Testis (tissue), 2 donors: ENCODE results near the gene CHN2.

Experiments used
- POLR2A ChIP-seq: fragments of 450-650 bp; IDR thresholded peaks from one replicate; pipeline ENCODE4 v1.6.1; 2017; ENCODE audit warnings: antibody characterized with exemption, mild to moderate bottlenecking, moderate library complexity
- TF ChIP-seq, protein P1 (sequence below), 3 experiments: fragments of 450-650 bp in 2 of 3; fragments of 200-600 bp in 1 of 3; sonication (generic) in 1 of 3; IDR thresholded peaks; one replicate each; pipeline ENCODE4 v1.5.1; 2016 to 2019; ENCODE audit warnings: antibody characterized with exemption in 3 of 3, mild to moderate bottlenecking in 2 of 3, moderate library complexity in 1 of 3

DNA sequence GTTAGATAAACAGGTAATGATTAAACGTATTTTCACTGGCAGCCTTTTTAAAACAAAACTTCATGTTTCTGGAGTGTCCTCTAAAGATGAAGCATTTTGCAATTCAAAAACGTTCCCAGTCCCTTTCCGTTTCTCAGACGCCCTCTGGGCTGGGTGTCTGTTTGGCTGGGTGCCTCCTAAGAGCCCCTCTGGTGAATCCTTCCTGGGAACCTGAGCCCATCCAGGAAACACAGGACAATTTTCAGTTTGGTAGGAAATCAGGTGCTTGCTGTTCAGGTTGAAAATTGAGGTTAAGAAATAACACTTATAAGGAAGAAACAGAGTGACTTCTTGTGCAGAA is 76.7 kb downstream of the CHN2 start:
- TF ChIP-seq POLR2A, result no peak
- TF ChIP-seq, protein P1, sequence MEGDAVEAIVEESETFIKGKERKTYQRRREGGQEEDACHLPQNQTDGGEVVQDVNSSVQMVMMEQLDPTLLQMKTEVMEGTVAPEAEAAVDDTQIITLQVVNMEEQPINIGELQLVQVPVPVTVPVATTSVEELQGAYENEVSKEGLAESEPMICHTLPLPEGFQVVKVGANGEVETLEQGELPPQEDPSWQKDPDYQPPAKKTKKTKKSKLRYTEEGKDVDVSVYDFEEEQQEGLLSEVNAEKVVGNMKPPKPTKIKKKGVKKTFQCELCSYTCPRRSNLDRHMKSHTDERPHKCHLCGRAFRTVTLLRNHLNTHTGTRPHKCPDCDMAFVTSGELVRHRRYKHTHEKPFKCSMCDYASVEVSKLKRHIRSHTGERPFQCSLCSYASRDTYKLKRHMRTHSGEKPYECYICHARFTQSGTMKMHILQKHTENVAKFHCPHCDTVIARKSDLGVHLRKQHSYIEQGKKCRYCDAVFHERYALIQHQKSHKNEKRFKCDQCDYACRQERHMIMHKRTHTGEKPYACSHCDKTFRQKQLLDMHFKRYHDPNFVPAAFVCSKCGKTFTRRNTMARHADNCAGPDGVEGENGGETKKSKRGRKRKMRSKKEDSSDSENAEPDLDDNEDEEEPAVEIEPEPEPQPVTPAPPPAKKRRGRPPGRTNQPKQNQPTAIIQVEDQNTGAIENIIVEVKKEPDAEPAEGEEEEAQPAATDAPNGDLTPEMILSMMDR (IDR thresholded peaks at IDR 0.05), result no peak
